IMR-90 (cell line): ENCODE measurements around the gene TMTC2. TPM values are rescaled to one million over a fixed set of nuclear protein-coding genes. Genes with fewer than 3 reads are reported as not detected.

Experiments used
- ATAC-seq: fragments of 200-7000 bp; cut with Tn5 transposase; 2 replicates; pipeline ENCODE4 v1.9.1; 2020; ENCODE audit warnings: low read depth, mild to moderate bottlenecking, moderate library complexity
- BruUV-seq: library from RNA; stranded (reverse); fragments of 400-500 nt; replicated peaks from 2 replicates; lab custom pipeline; 2021; lab: Mats Ljungman, UMichigan
- CTCF ChIA-PET: fragments of 300-600 bp; formaldehyde crosslinking; extraction: SDS; loops from one replicate; lab custom pipeline; 2021; ENCODE audit warnings: antibody characterized with exemption; lab: Yijun Ruan, JAX
- POLR2A ChIA-PET: fragments of 300-600 bp; sonication (Branson Sonifier 250); formaldehyde crosslinking; loops from one replicate; lab custom pipeline; 2022; ENCODE audit warnings: antibody characterized with exemption; ENCODE audit not compliant: unreplicated experiment; lab: Charles Lee
- DNase-seq: peaks from one replicate; pipeline ENCODE4 v3.0.0; 2013
- H2AFZ ChIP-seq: replicated peaks from 2 replicates; pipeline ENCODE3; 2013; ENCODE audit warnings: low read length, mild to moderate bottlenecking; ENCODE audit not compliant: poor library complexity
- H2AK5ac ChIP-seq: 2 replicates; pipeline ENCODE4 v1.6.1; 2013; ENCODE audit warnings: low read depth, low read length, inconsistent platforms
- H2AK9ac ChIP-seq: replicated peaks from 2 replicates; pipeline ENCODE3; 2013; ENCODE audit warnings: mild to moderate bottlenecking, low read depth, low read length, moderate library complexity; ENCODE audit not compliant: poor library complexity
- H2BK120ac ChIP-seq: 2 replicates; pipeline ENCODE4 v1.6.1; 2013; ENCODE audit warnings: low read depth, low read length, inconsistent platforms
- H2BK15ac ChIP-seq: 3 replicates; pipeline ENCODE4 v1.6.1; 2013; ENCODE audit warnings: low read depth, low read length, inconsistent platforms
- H2BK20ac ChIP-seq: 2 replicates; pipeline ENCODE4 v1.6.1; 2013; ENCODE audit warnings: low read depth, mild to moderate bottlenecking, inconsistent platforms, low read length, moderate library complexity
- H2BK5ac ChIP-seq: 2 replicates; pipeline ENCODE4 v1.6.1; 2013; ENCODE audit warnings: mild to moderate bottlenecking, low read depth, low read length, inconsistent platforms; ENCODE audit not compliant: poor library complexity, severe bottlenecking
- H3K14ac ChIP-seq: replicated peaks from 2 replicates; pipeline ENCODE4 v1.6.1; 2013; ENCODE audit warnings: low read depth, low read length, inconsistent platforms
- H3K18ac ChIP-seq: 2 replicates; pipeline ENCODE4 v1.6.1; 2013; ENCODE audit warnings: low read depth, low read length, control low read depth
- H3K23ac ChIP-seq: 2 replicates; pipeline ENCODE4 v1.6.1; 2013; ENCODE audit warnings: low read depth, low read length, inconsistent platforms
- H3K27ac ChIP-seq: 2 replicates; pipeline ENCODE4 v1.5.1; 2013; ENCODE audit warnings: mild to moderate bottlenecking, control low read depth, low read length; ENCODE audit not compliant: insufficient read depth
- H3K27me3 ChIP-seq: 2 replicates; pipeline ENCODE4 v1.6.1; 2013; ENCODE audit warnings: low read length; ENCODE audit not compliant: control insufficient read depth, insufficient read depth
- H3K36me3 ChIP-seq: 2 replicates; pipeline ENCODE4 v1.6.1; 2013; ENCODE audit warnings: low read length, mixed read lengths; ENCODE audit not compliant: control insufficient read depth, insufficient read depth
- H3K4ac ChIP-seq: 2 replicates; pipeline ENCODE4 v1.6.1; 2013; ENCODE audit warnings: low read depth, low read length, inconsistent platforms
- H3K4me1 ChIP-seq: 2 replicates; pipeline ENCODE4 v1.6.1; 2013; ENCODE audit warnings: low read length, mixed read lengths; ENCODE audit not compliant: control insufficient read depth, insufficient read depth
- H3K4me2 ChIP-seq: 2 replicates; pipeline ENCODE4 v1.6.1; 2013; ENCODE audit warnings: low read depth, mild to moderate bottlenecking, control low read depth, low read length, moderate library complexity
- H3K4me3 ChIP-seq: 2 replicates; pipeline ENCODE4 v1.5.1; 2013; ENCODE audit warnings: low read depth, mild to moderate bottlenecking, control low read depth, low read length, moderate library complexity; ENCODE audit not compliant: insufficient read depth
- H3K56ac ChIP-seq: 2 replicates; pipeline ENCODE4 v1.6.1; 2013; ENCODE audit warnings: low read length, inconsistent platforms; ENCODE audit not compliant: insufficient read depth; ENCODE audit errors: extremely low read depth
- H3K79me1 ChIP-seq, 2 experiments: 2 replicates each; pipeline ENCODE4 v1.6.1; 2013; ENCODE audit warnings: low read length in 2 of 2, inconsistent platforms in 1 of 2, low read depth in 1 of 2
- H3K9ac ChIP-seq: 2 replicates; pipeline ENCODE4 v1.6.1; 2013; ENCODE audit warnings: low read depth, low read length, control low read depth
- H3K9me1 ChIP-seq: 2 replicates; pipeline ENCODE4 v1.6.1; 2013; ENCODE audit warnings: low read length, inconsistent platforms; ENCODE audit not compliant: insufficient read depth
- H3K9me3 ChIP-seq: 2 replicates; pipeline ENCODE4 v1.6.1; 2013; ENCODE audit warnings: low read length; ENCODE audit not compliant: control insufficient read depth, insufficient read depth
- H4K20me1 ChIP-seq: 2 replicates; pipeline ENCODE4 v1.6.1; 2013; ENCODE audit warnings: low read length, inconsistent platforms; ENCODE audit not compliant: insufficient read depth
- H4K5ac ChIP-seq: 2 replicates; pipeline ENCODE4 v1.6.1; 2013; ENCODE audit warnings: mild to moderate bottlenecking, low read depth, low read length, control low read depth
- H4K8ac ChIP-seq, 2 experiments: 2 replicates each; pipeline ENCODE4 v1.6.1; 2013; ENCODE audit warnings: low read depth in 2 of 2, low read length in 2 of 2, control low read depth in 1 of 2, inconsistent platforms in 1 of 2
- H4K91ac ChIP-seq: 2 replicates; pipeline ENCODE4 v1.6.1; 2013; ENCODE audit warnings: low read depth, low read length, inconsistent platforms; ENCODE audit not compliant: insufficient read depth
- BHLHE40 ChIP-seq: fragments of 150-350 bp; IDR thresholded peaks from 2 replicates; pipeline ENCODE4 v1.6.1; 2016; ENCODE audit warnings: mild to moderate bottlenecking, low read depth, low read length
- CHD1 ChIP-seq: IDR thresholded peaks from 2 replicates; pipeline ENCODE4 v1.6.1; 2012; ENCODE audit warnings: low read depth, low read length, improper control_type of control experiment
- FOS ChIP-seq: fragments of 150-350 bp; IDR thresholded peaks from 2 replicates; pipeline ENCODE4 v1.6.1; 2016; ENCODE audit warnings: low read depth, low read length
- MAFK ChIP-seq: IDR thresholded peaks from 2 replicates; pipeline ENCODE4 v1.6.1; 2012; ENCODE audit warnings: low read depth, low read length, improper control_type of control experiment
- MAZ ChIP-seq: IDR thresholded peaks from 2 replicates; pipeline ENCODE4 v1.6.1; 2012; ENCODE audit warnings: low read depth, mild to moderate bottlenecking, low read length, improper control_type of control experiment, moderate library complexity, borderline replicate concordance
- MXI1 ChIP-seq: IDR thresholded peaks from 2 replicates; pipeline ENCODE4 v1.6.1; 2012; ENCODE audit warnings: low read depth, mild to moderate bottlenecking, low read length, moderate library complexity, borderline replicate concordance
- POLR2A ChIP-seq: IDR thresholded peaks from 2 replicates; pipeline ENCODE4 v1.6.1; 2012; ENCODE audit warnings: mild to moderate bottlenecking, low read depth, low read length
- SMC3 ChIP-seq: fragments of 150-350 bp; IDR thresholded peaks from 2 replicates; pipeline ENCODE4 v1.6.1; 2016; ENCODE audit warnings: low read depth, mild to moderate bottlenecking, antibody characterized with exemption, low read length, moderate library complexity
- USF2 ChIP-seq: fragments of 150-350 bp; IDR thresholded peaks from 2 replicates; pipeline ENCODE4 v1.6.1; 2017; ENCODE audit warnings: mild to moderate bottlenecking, antibody characterized with exemption, low read length, low read depth
- dilution Hi-C: fragments of 300-500 bp; cut with HindIII; formaldehyde crosslinking; loops from one replicate; pipeline ENCODE4 v1.14.3; 2018; ENCODE audit warnings: low sequenced_read_pairs; ENCODE audit not compliant: unreplicated experiment
- in situ Hi-C: fragments of 300-500 bp; cut with MboI; formaldehyde crosslinking; loops from 3 replicates; pipeline ENCODE4 v1.14.3; 2019; ENCODE audit warnings: low sequenced_read_pairs, inconsistent platforms, mixed read lengths
- intact Hi-C: fragments of 100-400 bp; cut with micrococcal nuclease; formaldehyde crosslinking; loops from 2 replicates; pipeline ENCODE4 v1.10.0; 2022
- polyA plus RNA-seq, 3 experiments: library from polyadenylated mRNA; depleted of rRNA; stranded (reverse); fragments of >200 nt; gene quantifications; 2 replicates each; pipeline ENCODE4 v1.2.3, GENCODE V29; 2012; ENCODE audit warnings: low replicate concordance in 1 of 3
- total RNA-seq: library from RNA; depleted of rRNA; stranded (reverse); fragments of >200 nt; gene quantifications from 2 replicates; pipeline ENCODE4 v1.2.3, GENCODE V29; 2012
- TF ChIP-seq, protein P1 (sequence below): conservative IDR thresholded peaks from 2 replicates; pipeline ENCODE4 v1.5.1; 2012; ENCODE audit warnings: mild to moderate bottlenecking, low read depth, low read length, improper control_type of control experiment

The TMTC2 gene
- total and polyA plus RNA-seq, 2 of the 4 experiments (the other 2 are of a cell fraction) = 0.56 to 1.4 TPM

DNA sequence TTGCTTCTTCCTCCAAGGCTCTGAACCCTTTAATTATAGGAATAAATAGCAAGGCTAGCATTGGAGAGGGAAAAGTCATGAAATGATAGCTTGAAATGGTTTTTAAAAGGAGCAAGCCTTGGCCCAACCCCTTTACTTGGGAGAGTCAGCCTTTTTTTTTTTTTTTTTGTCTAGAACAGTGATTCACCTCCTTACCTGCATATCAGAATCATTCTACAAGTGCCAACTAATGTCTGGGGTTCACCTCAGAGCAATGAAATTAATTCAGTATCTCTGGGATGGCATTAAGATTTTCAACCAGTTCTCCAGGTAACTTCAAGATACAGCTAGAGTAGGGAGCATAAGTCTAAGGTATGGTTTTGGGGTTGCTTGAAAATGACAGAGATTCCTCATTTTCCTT is 41.3 kb upstream of the TMTC2 start:
- Histone ChIP-seq H2BK120ac (no peak overlapping the region), H4K5ac (no peak overlapping the region), H3K9me3 (no peaks in the 10 kb centered on the region), H4K91ac (no peak overlapping the region), H2BK5ac (no peak overlapping the region), H3K18ac (no peak overlapping the region), H3K56ac (no peak overlapping the region), H3K9ac (no peak overlapping the region), H3K79me1 (no peaks in the 10 kb centered on the region), H3K9me1 (no peaks in the 10 kb centered on the region), H3K23ac (no peak overlapping the region), H3K14ac (no peak overlapping the region), H3K27ac (no peak overlapping the region), H2AK9ac (no peak overlapping the region), H2BK15ac (no peak overlapping the region), H3K36me3 (no peaks in the 10 kb centered on the region), H3K4ac (no peak overlapping the region), H2AFZ (no peak overlapping the region), H3K4me2 (no peak overlapping the region), H4K20me1 (no peaks in the 10 kb centered on the region), H4K8ac (no peak overlapping the region), H2AK5ac (no peak overlapping the region), H3K4me3 (no peak overlapping the region), H2BK20ac (no peak overlapping the region), H3K4me1 (no peaks in the 10 kb centered on the region), H3K27me3 (no peaks in the 10 kb centered on the region)
- dilution Hi-C loops (no loop called here), intact Hi-C loops (no loop called here), in situ Hi-C loops (no loop called here)
- ChIA-PET POLR2A (no interaction called here), CTCF (no interaction called here)
- no peak for DNase-seq
- BruUV-seq = no TSS peak
- no peak for ATAC-seq
- TF ChIP-seq, protein P1, sequence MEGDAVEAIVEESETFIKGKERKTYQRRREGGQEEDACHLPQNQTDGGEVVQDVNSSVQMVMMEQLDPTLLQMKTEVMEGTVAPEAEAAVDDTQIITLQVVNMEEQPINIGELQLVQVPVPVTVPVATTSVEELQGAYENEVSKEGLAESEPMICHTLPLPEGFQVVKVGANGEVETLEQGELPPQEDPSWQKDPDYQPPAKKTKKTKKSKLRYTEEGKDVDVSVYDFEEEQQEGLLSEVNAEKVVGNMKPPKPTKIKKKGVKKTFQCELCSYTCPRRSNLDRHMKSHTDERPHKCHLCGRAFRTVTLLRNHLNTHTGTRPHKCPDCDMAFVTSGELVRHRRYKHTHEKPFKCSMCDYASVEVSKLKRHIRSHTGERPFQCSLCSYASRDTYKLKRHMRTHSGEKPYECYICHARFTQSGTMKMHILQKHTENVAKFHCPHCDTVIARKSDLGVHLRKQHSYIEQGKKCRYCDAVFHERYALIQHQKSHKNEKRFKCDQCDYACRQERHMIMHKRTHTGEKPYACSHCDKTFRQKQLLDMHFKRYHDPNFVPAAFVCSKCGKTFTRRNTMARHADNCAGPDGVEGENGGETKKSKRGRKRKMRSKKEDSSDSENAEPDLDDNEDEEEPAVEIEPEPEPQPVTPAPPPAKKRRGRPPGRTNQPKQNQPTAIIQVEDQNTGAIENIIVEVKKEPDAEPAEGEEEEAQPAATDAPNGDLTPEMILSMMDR = no peak
- TF ChIP-seq CHD1 (no peak), SMC3 (no peak), POLR2A (no peak), MAZ (no peak), MXI1 (no peak), FOS (no peak), MAFK (no peak), USF2 (no peak), BHLHE40 (no peak)
